ENCODE measurements around the gene LHFPL6. TPM values are rescaled to one million over a fixed set of nuclear protein-coding genes. Genes with fewer than 3 reads are reported as not detected.

The LHFPL6 gene
- polyA plus RNA-seq, 2 of the 4 experiments (the other 2 are of a cell fraction) = 1.7 to 5.4 TPM

GRCh38 chr13:39461685-39462266 is 141.2 kb downstream of the LHFPL6 start:
- no peak overlapping the region for H3K4me3 ChIP-seq
- H3K27ac ChIP-seq = no peak overlapping the region
- 27% methylated on average over 1 of the region's 1 CpG for WGBS (ENCODE audit: missing lambda C conversion rate)
- ATAC-seq = no peak
- FAIRE-seq = no peak
- CTCF ChIA-PET = no interaction called here
- no peaks in the 10 kb centered on the region for H3K4me1 ChIP-seq
- H3K4me2 ChIP-seq = no peak overlapping the region
- no peak for TF ChIP-seq MAZ (IDR thresholded peaks at IDR 0.05; ENCODE audit: borderline replicate concordance, low read depth, low read length)
- TF ChIP-seq ZC3H11A (IDR thresholded peaks at IDR 0.05) = no peak
- TF ChIP-seq, protein P1, sequence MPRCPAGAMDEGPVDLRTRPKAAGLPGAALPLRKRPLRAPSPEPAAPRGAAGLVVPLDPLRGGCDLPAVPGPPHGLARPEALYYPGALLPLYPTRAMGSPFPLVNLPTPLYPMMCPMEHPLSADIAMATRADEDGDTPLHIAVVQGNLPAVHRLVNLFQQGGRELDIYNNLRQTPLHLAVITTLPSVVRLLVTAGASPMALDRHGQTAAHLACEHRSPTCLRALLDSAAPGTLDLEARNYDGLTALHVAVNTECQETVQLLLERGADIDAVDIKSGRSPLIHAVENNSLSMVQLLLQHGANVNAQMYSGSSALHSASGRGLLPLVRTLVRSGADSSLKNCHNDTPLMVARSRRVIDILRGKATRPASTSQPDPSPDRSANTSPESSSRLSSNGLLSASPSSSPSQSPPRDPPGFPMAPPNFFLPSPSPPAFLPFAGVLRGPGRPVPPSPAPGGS (IDR thresholded peaks at IDR 0.05) = no peak
- no peak for TF ChIP-seq JUNB (IDR thresholded peaks at IDR 0.05)
- no peak for TF ChIP-seq PBX3 (IDR thresholded peaks at IDR 0.05)
- TF ChIP-seq EHMT2 (IDR thresholded peaks at IDR 0.05; ENCODE audit: low read depth) = no peak
- TF ChIP-seq RFX5 (IDR thresholded peaks at IDR 0.05) = no peak
- TF ChIP-seq SMC3 (IDR thresholded peaks at IDR 0.05) = no peak
- TF ChIP-seq, protein P2, sequence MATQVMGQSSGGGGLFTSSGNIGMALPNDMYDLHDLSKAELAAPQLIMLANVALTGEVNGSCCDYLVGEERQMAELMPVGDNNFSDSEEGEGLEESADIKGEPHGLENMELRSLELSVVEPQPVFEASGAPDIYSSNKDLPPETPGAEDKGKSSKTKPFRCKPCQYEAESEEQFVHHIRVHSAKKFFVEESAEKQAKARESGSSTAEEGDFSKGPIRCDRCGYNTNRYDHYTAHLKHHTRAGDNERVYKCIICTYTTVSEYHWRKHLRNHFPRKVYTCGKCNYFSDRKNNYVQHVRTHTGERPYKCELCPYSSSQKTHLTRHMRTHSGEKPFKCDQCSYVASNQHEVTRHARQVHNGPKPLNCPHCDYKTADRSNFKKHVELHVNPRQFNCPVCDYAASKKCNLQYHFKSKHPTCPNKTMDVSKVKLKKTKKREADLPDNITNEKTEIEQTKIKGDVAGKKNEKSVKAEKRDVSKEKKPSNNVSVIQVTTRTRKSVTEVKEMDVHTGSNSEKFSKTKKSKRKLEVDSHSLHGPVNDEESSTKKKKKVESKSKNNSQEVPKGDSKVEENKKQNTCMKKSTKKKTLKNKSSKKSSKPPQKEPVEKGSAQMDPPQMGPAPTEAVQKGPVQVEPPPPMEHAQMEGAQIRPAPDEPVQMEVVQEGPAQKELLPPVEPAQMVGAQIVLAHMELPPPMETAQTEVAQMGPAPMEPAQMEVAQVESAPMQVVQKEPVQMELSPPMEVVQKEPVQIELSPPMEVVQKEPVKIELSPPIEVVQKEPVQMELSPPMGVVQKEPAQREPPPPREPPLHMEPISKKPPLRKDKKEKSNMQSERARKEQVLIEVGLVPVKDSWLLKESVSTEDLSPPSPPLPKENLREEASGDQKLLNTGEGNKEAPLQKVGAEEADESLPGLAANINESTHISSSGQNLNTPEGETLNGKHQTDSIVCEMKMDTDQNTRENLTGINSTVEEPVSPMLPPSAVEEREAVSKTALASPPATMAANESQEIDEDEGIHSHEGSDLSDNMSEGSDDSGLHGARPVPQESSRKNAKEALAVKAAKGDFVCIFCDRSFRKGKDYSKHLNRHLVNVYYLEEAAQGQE (IDR thresholded peaks at IDR 0.05) = no peak
- no peak for TF ChIP-seq FOSL2 (IDR thresholded peaks at IDR 0.05)
- TF ChIP-seq FOSL2 (CRISPR knock-in tag; IDR thresholded peaks at IDR 0.05) = no peak
- no peak for TF ChIP-seq CBX8 (IDR thresholded peaks at IDR 0.05)
- no peak for TF ChIP-seq HOXA7 (CRISPR knock-in tag; IDR thresholded peaks at IDR 0.05)
- no peak for TF ChIP-seq EP300 (IDR thresholded peaks at IDR 0.05)
- no peak for TF ChIP-seq HOXB13 (CRISPR knock-in tag; IDR thresholded peaks at IDR 0.05; ENCODE audit: low read depth)
- TF ChIP-seq ZNF302 (CRISPR knock-in tag; IDR thresholded peaks at IDR 0.05) = no peak
- no peak for TF ChIP-seq MAFK (IDR thresholded peaks at IDR 0.05; ENCODE audit: partially characterized antibody)
- TF ChIP-seq, protein P3, sequence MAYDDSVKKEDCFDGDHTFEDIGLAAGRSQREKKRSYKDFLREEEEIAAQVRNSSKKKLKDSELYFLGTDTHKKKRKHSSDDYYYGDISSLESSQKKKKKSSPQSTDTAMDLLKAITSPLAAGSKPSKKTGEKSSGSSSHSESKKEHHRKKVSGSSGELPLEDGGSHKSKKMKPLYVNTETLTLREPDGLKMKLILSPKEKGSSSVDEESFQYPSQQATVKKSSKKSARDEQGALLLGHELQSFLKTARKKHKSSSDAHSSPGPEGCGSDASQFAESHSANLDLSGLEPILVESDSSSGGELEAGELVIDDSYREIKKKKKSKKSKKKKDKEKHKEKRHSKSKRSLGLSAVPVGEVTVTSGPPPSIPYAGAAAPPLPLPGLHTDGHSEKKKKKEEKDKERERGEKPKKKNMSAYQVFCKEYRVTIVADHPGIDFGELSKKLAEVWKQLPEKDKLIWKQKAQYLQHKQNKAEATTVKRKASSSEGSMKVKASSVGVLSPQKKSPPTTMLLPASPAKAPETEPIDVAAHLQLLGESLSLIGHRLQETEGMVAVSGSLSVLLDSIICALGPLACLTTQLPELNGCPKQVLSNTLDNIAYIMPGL (CRISPR knock-in tag; IDR thresholded peaks at IDR 0.05; ENCODE audit: borderline replicate concordance) = no peak
- TF ChIP-seq CHD4 (IDR thresholded peaks at IDR 0.05; ENCODE audit: borderline replicate concordance) = no peak
- TF ChIP-seq ZFP36 (IDR thresholded peaks at IDR 0.05; ENCODE audit: borderline replicate concordance, partially characterized antibody) = no peak
- DNase-seq (ENCODE audit: low read depth in 1 of 2, low spot score in 1 of 2) = no peak
- no peaks in the 10 kb centered on the region for H3K9me3 ChIP-seq
- POLR2A ChIA-PET = no interaction called here

GRCh38 chr13:39457274-39457673 is 145.7 kb downstream of the LHFPL6 start:
- Histone ChIP-seq H3K27ac (no peak overlapping the region), H3K4me1 (no peaks in the 10 kb centered on the region), H3K4me3 (no peak overlapping the region), H3K9me3 (no peaks in the 10 kb centered on the region), H3K4me2 (no peak overlapping the region)
- POLR2A ChIA-PET = no interaction called here
- WGBS (ENCODE audit: missing lambda C conversion rate) = 71% methylated on average over 1 of the region's 1 CpG
- TF ChIP-seq CEBPB (IDR thresholded peaks at IDR 0.05) (no peak), NFE2L2 (conservative IDR thresholded peaks at IDR 0.05; ENCODE audit: low read length) (no peak), CTCF (IDR thresholded peaks at IDR 0.05) (no peak), JUN (IDR thresholded peaks at IDR 0.05) (no peak), MAFK (IDR thresholded peaks at IDR 0.05; ENCODE audit: partially characterized antibody) (no peak)
- DNase-seq (ENCODE audit: low read depth in 1 of 2, low spot score in 1 of 2) = no peak
- CTCF ChIA-PET = no interaction called here
- no peak for ATAC-seq
- FAIRE-seq = no peak
